HL-60 (cell line): ENCODE data around the gene TRIM31.

Source experiments
- DNase-seq, 2 experiments: peaks; one replicate each; pipeline ENCODE4 v3.0.0-alpha.2; 2010 to 2020; ENCODE audit warnings: low read depth in 1 of 2, low spot score in 1 of 2
- H3K27ac ChIP-seq: fragments of 250-450 bp; sonication (Bioruptor Pico); replicated peaks from 2 replicates; pipeline ENCODE4 v1.5.1; 2020; ENCODE audit warnings: mild to moderate bottlenecking, moderate library complexity
- H3K27me3 ChIP-seq: fragments of 250-450 bp; sonication (Bioruptor Pico); 2 replicates; pipeline ENCODE4 v1.5.1; 2021; ENCODE audit warnings: mild to moderate bottlenecking, moderate library complexity; ENCODE audit not compliant: insufficient read depth, poor library complexity, severe bottlenecking
- H3K4me3 ChIP-seq: replicated peaks from 2 replicates; pipeline ENCODE4 v1.5.1; 2011; ENCODE audit warnings: mild to moderate bottlenecking, control low read depth, low read length; ENCODE audit not compliant: insufficient read depth
- GABPA ChIP-seq: IDR thresholded peaks from 2 replicates; pipeline ENCODE4 v1.6.1; 2012; ENCODE audit warnings: low read depth
- POLR2AphosphoS5 ChIP-seq: IDR thresholded peaks from 2 replicates; pipeline ENCODE4 v1.6.1; 2012; ENCODE audit warnings: low read depth
- SPI1 ChIP-seq: IDR thresholded peaks from 2 replicates; pipeline ENCODE4 v1.6.1; 2012; ENCODE audit warnings: low read depth, mild to moderate bottlenecking, borderline replicate concordance
- TF ChIP-seq, protein P1 (sequence below): IDR thresholded peaks from one replicate; pipeline ENCODE4 v1.5.1; 2011; ENCODE audit warnings: low read length, control low read depth, inconsistent platforms; ENCODE audit not compliant: insufficient read depth
- TF ChIP-seq, protein P2 (sequence below): IDR thresholded peaks from 2 replicates; pipeline ENCODE4 v1.6.1; 2012; ENCODE audit warnings: low read depth; ENCODE audit not compliant: insufficient replicate concordance

The TRIM31 gene

DNA sequence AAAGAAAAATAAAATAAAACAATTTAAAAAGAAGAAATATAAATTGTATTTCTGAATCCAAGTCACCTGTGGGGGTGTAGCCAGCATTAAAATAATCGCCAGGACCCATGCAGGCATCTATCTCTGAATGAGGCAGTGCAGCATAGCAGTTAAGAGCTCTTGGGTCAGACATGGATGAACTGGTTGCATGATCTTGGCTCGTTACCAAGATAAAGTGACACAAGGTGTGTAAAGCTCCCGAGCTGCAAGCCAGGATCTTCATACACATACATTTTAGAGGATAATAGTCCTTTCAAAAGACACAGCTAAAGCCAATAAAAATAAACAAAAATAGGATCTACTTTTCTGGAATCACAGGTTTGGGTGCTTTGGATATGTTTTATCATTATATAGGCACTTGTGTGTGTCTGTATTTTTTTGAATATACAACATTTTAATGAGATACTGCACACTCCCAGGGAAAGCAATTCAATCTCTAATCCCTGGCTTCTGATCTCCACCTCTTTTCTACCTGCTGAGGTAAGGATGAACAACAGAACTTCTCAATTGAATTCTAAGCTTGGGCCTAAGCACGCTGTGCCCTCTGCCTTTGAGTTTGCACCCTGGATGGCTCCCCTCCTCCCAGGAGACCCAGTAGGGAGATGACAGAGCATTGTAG is 39.3 kb upstream of the TRIM31 start:
- no peaks in the 10 kb centered on the region for H3K27me3 ChIP-seq

DNA sequence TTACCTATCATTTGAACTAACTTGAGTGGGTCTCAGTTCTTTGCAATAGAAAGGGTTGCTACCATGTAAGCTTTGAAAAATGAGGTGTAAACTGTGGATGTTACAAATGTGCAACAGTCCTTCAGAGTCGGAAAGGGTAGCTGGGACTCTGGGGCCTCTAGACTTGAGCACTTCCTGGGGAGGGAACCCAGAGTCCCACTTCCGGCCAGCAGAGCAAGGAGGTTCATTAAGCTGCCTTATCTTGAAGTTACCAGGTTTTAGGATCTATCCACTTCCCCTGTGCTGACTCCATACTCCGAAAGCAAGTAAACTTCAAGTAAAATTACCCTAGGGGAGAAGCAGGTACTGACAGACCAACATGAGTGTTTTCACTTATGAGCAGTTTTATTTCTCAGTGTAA is 38.7 kb upstream of the TRIM31 start:
- no peaks in the 10 kb centered on the region for H3K27me3 ChIP-seq
- peak in 1 of 2 experiments; percentile 42 for DNase-seq
- no peak overlapping the region for H3K4me3 ChIP-seq
- TF ChIP-seq GABPA, result peak; percentile 86
- TF ChIP-seq, protein P1, sequence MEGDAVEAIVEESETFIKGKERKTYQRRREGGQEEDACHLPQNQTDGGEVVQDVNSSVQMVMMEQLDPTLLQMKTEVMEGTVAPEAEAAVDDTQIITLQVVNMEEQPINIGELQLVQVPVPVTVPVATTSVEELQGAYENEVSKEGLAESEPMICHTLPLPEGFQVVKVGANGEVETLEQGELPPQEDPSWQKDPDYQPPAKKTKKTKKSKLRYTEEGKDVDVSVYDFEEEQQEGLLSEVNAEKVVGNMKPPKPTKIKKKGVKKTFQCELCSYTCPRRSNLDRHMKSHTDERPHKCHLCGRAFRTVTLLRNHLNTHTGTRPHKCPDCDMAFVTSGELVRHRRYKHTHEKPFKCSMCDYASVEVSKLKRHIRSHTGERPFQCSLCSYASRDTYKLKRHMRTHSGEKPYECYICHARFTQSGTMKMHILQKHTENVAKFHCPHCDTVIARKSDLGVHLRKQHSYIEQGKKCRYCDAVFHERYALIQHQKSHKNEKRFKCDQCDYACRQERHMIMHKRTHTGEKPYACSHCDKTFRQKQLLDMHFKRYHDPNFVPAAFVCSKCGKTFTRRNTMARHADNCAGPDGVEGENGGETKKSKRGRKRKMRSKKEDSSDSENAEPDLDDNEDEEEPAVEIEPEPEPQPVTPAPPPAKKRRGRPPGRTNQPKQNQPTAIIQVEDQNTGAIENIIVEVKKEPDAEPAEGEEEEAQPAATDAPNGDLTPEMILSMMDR, result no peak
- H3K27ac ChIP-seq, result no peak overlapping the region

More for the DNA sequence above, 39.3 kb upstream of the TRIM31 start:
- Histone ChIP-seq H3K4me3 (no peak overlapping the region), H3K27ac (no peak overlapping the region)
- no peak for TF ChIP-seq POLR2AphosphoS5
- TF ChIP-seq, protein P2, sequence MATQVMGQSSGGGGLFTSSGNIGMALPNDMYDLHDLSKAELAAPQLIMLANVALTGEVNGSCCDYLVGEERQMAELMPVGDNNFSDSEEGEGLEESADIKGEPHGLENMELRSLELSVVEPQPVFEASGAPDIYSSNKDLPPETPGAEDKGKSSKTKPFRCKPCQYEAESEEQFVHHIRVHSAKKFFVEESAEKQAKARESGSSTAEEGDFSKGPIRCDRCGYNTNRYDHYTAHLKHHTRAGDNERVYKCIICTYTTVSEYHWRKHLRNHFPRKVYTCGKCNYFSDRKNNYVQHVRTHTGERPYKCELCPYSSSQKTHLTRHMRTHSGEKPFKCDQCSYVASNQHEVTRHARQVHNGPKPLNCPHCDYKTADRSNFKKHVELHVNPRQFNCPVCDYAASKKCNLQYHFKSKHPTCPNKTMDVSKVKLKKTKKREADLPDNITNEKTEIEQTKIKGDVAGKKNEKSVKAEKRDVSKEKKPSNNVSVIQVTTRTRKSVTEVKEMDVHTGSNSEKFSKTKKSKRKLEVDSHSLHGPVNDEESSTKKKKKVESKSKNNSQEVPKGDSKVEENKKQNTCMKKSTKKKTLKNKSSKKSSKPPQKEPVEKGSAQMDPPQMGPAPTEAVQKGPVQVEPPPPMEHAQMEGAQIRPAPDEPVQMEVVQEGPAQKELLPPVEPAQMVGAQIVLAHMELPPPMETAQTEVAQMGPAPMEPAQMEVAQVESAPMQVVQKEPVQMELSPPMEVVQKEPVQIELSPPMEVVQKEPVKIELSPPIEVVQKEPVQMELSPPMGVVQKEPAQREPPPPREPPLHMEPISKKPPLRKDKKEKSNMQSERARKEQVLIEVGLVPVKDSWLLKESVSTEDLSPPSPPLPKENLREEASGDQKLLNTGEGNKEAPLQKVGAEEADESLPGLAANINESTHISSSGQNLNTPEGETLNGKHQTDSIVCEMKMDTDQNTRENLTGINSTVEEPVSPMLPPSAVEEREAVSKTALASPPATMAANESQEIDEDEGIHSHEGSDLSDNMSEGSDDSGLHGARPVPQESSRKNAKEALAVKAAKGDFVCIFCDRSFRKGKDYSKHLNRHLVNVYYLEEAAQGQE, result no peak
- TF ChIP-seq SPI1, result no peak
- TF ChIP-seq GABPA, result no peak
- TF ChIP-seq, protein P1, result no peak
- DNase-seq, result no peak

DNA sequence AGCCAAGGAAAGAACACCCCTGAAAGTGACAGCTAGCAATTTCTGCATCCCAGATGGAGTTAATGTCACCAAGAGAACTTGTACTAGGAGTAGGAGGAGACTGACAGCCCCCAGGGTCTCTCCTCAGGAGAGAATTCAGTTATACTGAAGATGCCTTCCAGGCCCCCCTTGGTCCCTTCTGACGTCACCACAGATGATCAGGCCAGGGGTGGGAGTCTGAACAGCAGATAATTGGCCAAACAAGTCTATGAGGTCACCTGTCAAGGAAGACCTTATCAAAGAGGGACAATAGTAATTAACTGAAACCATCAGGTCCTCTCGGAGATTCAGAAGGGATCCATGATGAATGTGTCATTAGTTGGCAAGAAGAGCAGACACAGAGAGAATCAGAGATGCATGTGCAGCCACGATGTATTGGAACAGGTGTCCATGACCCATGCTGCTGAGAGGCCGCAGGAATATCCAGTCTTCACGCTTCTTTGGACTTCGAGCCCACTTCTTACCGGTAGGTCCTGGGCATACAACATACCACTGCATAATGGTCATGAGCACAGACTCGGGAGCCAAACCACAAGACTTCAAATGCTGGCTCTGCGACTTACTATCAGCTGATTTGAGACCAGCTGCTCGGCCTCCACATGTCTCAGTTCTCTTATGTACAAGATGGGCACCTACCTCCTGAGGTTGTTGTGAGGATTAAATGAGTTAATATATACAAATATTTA is 37.9 kb upstream of the TRIM31 start:
- DNase-seq, result no peak
- TF ChIP-seq SPI1 (no peak), POLR2AphosphoS5 (no peak), GABPA (no peak)
- TF ChIP-seq, protein P2, result no peak

DNA sequence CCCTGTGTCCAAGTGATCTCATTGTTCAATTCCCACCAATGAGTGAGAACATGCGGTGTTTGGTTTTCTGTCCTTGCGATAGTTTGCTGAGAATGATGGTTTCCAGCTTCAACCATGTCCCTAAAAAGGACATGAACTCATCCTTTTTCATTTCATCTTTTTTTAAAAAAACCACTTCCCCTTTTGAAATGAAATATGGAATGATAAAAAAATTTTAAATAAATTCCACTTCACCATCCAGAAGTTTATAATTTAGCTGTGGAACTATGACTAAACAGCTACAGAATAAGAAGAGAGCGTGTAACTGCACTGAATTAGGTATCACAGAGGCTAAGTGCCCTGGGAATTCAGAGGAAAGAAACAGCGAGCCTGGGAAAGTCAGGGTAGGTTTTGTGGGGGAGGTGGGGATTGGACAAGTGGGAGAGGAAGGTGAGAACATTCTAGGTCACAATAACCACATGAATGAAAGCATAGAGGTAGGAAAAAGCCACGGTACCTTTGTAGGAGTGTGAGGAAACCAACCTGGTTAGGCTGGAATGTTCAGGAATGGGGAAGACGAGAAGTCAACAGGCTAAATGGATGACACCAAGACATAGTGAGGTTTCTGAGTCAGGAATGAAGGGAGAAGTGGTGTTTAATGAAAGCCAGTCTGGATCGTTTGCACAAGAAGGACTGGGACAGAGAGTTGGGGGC is 37.1 kb upstream of the TRIM31 start:
- DNase-seq, result no peak

More for the DNA sequence above, 37.9 kb upstream of the TRIM31 start:
- Histone ChIP-seq H3K27me3 (no peaks in the 10 kb centered on the region), H3K4me3 (no peak overlapping the region), H3K27ac (no peak overlapping the region)

More for the DNA sequence above, 37.1 kb upstream of the TRIM31 start:
- Histone ChIP-seq H3K4me3 (no peak overlapping the region), H3K27me3 (peaks cover 3% of the 10 kb centered on the region), H3K27ac (no peak overlapping the region)
- TF ChIP-seq, protein P2, result no peak
- TF ChIP-seq GABPA, result no peak
- TF ChIP-seq POLR2AphosphoS5, result no peak
- TF ChIP-seq, protein P1, result no peak
- peak; percentile 46 for TF ChIP-seq SPI1
